Left lung (tissue), 10 donors: ENCODE measurements around the gene BAHCC1. TPM values are rescaled to one million over a fixed set of nuclear protein-coding genes. Genes with fewer than 3 reads are reported as not detected.

ENCODE experiments used
- ATAC-seq: fragments of 200-7000 bp; cut with Tn5 transposase; one replicate; pipeline ENCODE4 v1.9.1; 2020; ENCODE audit warnings: moderate library complexity
- DNase-seq, 4 donors: peaks; one replicate each; pipeline ENCODE4 v3.0.0-alpha.2; 2013 to 2020
- H3K27ac ChIP-seq, 2 donors: fragments of 200-600 bp; sonication (generic) in 1 of 2; one replicate each; pipeline versions ENCODE4 v1.5.0 to v1.8.0; 2020 to 2021
- H3K27me3 ChIP-seq, 2 donors: fragments of 200-600 bp; sonication (generic) in 1 of 2; one replicate each; pipeline versions ENCODE4 v1.5.0 to v1.8.0; 2020 to 2021
- H3K36me3 ChIP-seq, 2 donors: fragments of 200-600 bp; sonication (generic) in 1 of 2; one replicate each; pipeline versions ENCODE4 v1.5.0 to v1.8.0; 2020 to 2021
- H3K4me1 ChIP-seq, 2 donors: fragments of 200-600 bp; one replicate each; pipeline ENCODE4 v1.8.0; 2021
- H3K4me3 ChIP-seq, 2 donors: fragments of 200-600 bp; sonication (generic) in 1 of 2; one replicate each; pipeline versions ENCODE4 v1.5.0 to v1.8.0; 2020 to 2021; ENCODE audit warnings: mild to moderate bottlenecking in 1 of 2
- H3K9me3 ChIP-seq, 2 donors: fragments of 200-600 bp; sonication (generic) in 1 of 2; one replicate each; pipeline versions ENCODE4 v1.5.0 to v1.8.0; 2020 to 2021
- intact Hi-C, 2 donors: fragments of 100-400 bp; cut with DNase I; formaldehyde crosslinking; loops; one replicate each; pipeline versions ENCODE4 v1.11.2 to v1.14.2; 2022
- polyA plus RNA-seq, 6 donors: library from polyadenylated mRNA; unstranded; fragments of 120-200 nt; gene quantifications; one replicate each; pipeline ENCODE4 v1.2.1, GENCODE V29; 2013; ENCODE audit not compliant: insufficient read length in 6 of 6
- total RNA-seq, 2 donors: library from RNA; stranded (reverse); fragmentation: NEBNext Ultra II Directional; extraction: Animal tissue kit (Norgen Biotek cat#: 25700); gene quantifications; one replicate each; pipeline ENCODE4 v1.2.1, GENCODE V29; 2021
- TF ChIP-seq, protein P1 (sequence below), 2 donors: fragments of 200-600 bp; sonication (generic) in 1 of 2; IDR thresholded peaks; one replicate each; pipeline versions ENCODE4 v1.5.0 to v1.8.0; 2021; ENCODE audit warnings: antibody characterized with exemption in 2 of 2
- donor health status: DM: no; HTN: yes; CAD: no.
- donor health status: DM: no; HTN: no; CAD: no.

The BAHCC1 gene
- total and polyA plus RNA-seq, 8 donors = 13.6 to 28.5 (median 21.4) TPM

DNA sequence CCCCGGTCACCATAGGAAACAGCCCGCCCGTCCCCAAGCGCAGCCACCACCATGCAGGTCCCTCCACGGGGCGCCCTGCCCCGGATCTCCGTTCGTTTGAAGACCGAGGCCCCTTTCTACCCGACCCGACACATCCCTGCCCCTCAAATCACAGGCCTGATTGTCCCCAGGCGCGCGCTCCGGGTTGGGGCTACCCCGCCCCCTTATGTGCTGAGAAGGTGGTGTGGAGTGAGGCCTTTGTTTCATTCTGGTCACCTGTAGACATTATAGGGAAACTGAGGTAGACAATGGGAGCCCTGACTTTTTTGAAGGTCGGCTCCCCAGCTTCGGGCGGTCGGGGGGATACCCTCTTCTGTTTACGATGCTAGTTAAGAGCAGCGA, 118.1 kb downstream of the BAHCC1 start:
- peaks cover 19 to 55% of the 10 kb centered on the region in 2 donors for H3K4me1 ChIP-seq
- H3K27ac ChIP-seq = peak overlapping the region; percentile 99 to 100
- no peaks in the 10 kb centered on the region for H3K27me3 ChIP-seq
- H3K4me3 ChIP-seq = peak overlapping the region; percentile 82 to 91
- ATAC-seq = peak; percentile 34
- intact Hi-C loops = loop anchor here in 1 of 2 donors (5.0 kb wide), 1 partner anchor 116 kb away; the partner anchor contains the start of gene BAHCC1
- H3K36me3 ChIP-seq = peaks cover 0 to 40% of the 10 kb centered on the region in 2 donors
- DNase-seq = peak; percentile 63 to 89 (median 70)
- TF ChIP-seq, protein P1, sequence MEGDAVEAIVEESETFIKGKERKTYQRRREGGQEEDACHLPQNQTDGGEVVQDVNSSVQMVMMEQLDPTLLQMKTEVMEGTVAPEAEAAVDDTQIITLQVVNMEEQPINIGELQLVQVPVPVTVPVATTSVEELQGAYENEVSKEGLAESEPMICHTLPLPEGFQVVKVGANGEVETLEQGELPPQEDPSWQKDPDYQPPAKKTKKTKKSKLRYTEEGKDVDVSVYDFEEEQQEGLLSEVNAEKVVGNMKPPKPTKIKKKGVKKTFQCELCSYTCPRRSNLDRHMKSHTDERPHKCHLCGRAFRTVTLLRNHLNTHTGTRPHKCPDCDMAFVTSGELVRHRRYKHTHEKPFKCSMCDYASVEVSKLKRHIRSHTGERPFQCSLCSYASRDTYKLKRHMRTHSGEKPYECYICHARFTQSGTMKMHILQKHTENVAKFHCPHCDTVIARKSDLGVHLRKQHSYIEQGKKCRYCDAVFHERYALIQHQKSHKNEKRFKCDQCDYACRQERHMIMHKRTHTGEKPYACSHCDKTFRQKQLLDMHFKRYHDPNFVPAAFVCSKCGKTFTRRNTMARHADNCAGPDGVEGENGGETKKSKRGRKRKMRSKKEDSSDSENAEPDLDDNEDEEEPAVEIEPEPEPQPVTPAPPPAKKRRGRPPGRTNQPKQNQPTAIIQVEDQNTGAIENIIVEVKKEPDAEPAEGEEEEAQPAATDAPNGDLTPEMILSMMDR (IDR thresholded peaks at IDR 0.05) = no peak
- H3K9me3 ChIP-seq = no peaks in the 10 kb centered on the region

DNA sequence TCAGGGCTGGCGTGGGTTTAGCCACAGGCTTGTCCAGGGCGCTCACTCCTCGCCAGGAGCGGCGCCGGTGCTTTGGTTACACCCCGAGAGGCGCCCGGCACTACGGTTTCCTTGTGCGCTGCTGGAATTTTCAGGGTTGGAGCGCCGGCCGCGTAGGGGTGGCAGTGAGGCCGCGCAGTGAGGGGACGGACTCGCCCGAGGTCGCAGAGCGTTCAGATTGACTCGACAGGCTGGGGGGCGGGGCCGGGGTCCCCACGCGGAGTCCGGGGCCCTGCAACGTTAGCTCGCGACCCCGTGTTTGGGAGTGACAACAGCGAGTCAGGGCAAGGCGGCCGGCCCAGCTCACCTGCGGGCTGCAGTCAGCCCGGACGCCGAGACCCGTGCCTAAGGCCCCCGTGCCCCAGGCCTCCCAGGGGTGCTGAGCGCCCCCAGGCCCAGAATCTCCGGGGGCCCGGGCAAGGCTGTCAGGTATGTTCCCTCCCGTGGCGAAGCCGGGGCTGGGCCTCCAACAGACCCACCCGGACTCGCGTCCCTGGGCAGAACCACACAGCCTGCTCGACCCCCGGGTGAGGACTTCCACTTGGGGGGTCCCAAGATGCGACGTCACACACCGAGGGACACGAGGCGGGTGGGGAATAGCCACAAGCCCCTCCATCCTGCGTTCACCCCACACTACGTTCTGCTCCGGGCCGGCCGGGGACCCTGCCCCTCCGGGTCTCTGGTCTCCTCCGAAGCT, 118.7 kb downstream of the BAHCC1 start:
- Histone ChIP-seq H3K27ac (peak overlapping the region; percentile 99 to 100), H3K36me3 (peaks cover 0 to 34% of the 10 kb centered on the region in 2 donors), H3K4me3 (peak overlapping the region; percentile 82 to 91), H3K9me3 (no peaks in the 10 kb centered on the region), H3K4me1 (peaks cover 23 to 55% of the 10 kb centered on the region in 2 donors), H3K27me3 (peaks cover 0 to 1% of the 10 kb centered on the region in 2 donors)
- ATAC-seq (peak; percentile 12), DNase-seq (peak; percentile 62 to 92 (median 70))
- TF ChIP-seq, protein P1 (IDR thresholded peaks at IDR 0.05) = no peak
- intact Hi-C loops = loop anchor here in 1 of 2 donors (5.0 kb wide), 1 partner anchor 117 kb away; the partner anchor contains the start of gene BAHCC1

DNA sequence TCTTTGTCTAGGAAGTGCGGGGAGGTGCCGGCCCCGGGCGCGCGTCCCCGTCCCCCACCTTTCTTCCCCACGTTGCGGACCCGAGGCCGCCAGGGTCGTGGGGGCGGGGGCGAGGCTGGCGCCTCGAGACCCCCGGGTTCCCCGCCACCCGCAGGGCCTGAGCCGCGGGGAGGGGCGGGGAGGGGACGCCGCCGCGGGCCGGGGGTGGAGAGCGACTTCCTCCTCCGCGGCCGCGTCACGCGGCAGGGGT, 119.2 kb downstream of the BAHCC1 start:
- peaks cover 0 to 6% of the 10 kb centered on the region in 2 donors for H3K27me3 ChIP-seq
- H3K4me1 ChIP-seq = peaks cover 18 to 55% of the 10 kb centered on the region in 2 donors

DNA sequence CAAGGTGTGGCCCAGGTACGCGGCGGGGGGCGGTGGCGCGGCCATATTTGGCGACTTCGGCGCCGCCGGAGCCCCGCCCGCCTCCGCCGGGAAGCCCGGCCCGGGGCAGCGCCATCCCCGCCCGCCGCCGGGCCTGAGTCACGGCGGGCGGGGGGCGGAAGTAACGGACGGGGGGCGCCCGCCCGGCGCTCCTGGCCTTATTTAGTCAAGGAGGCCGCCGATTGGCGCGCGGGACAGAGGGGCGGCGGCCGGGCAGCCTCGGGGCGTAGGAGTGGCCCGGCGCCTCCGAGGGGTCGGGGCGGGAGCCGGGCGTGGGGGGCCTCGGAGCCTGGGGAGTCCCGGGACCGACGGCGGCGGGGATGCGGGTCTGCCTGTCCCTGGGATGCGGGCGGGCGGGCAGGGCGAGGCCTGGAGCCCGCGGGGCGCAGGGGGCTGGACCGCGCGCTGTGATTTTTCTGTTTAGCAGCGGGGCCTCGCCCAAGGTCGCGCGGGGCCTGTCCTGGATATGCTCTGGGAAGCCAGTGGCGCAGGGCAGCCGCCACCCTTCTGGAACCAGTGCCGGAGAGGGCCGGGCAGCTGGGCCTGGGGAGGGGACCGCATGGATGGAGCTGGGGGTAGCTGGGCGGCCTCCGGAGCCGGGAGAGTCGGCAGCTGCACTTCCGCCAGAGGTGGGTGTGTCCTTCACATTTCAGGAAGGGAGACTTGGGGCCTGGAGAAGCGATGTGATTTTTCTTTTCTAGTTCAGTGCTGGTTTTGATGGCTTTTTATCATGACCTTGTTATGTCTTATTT, 119.7 kb downstream of the BAHCC1 start:
- peaks cover 15 to 55% of the 10 kb centered on the region in 2 donors for H3K4me1 ChIP-seq
- intact Hi-C loops = loop anchor here in 1 of 2 donors (5.0 kb wide), 1 partner anchor 118 kb away; the partner anchor contains the start of gene BAHCC1
- ATAC-seq (peak; percentile 40), DNase-seq (peak; percentile 51 to 96 (median 84))
- H3K4me3 ChIP-seq = peak overlapping the region; percentile 82 to 91
- H3K27ac ChIP-seq = peak overlapping the region; percentile 99 to 100
- H3K9me3 ChIP-seq = no peaks in the 10 kb centered on the region
- H3K27me3 ChIP-seq = peaks cover 0 to 11% of the 10 kb centered on the region in 2 donors
- TF ChIP-seq, protein P1 (IDR thresholded peaks at IDR 0.05) = no peak
- H3K36me3 ChIP-seq = peaks cover 0 to 24% of the 10 kb centered on the region in 2 donors

More for the DNA sequence above, 119.2 kb downstream of the BAHCC1 start:
- TF ChIP-seq, protein P1 (IDR thresholded peaks at IDR 0.05) = no peak
- Histone ChIP-seq H3K27ac (peak overlapping the region; percentile 99 to 100), H3K9me3 (no peaks in the 10 kb centered on the region), H3K4me3 (peak overlapping the region; percentile 82 to 91), H3K36me3 (peaks cover 0 to 29% of the 10 kb centered on the region in 2 donors)
- intact Hi-C loops = loop anchor here in 1 of 2 donors (5.0 kb wide), 1 partner anchor 117 kb away; the partner anchor contains the start of gene BAHCC1
- no peak for ATAC-seq
- DNase-seq = no peak
